GM21717 (cell line): ENCODE data around the gene SGMS1.
"Not testable (repeated sequence)": the region's sequence is repeated elsewhere in the genome, so short reads cannot be mapped to it uniquely, and the experiment has no call there.

Source experiments
- ATAC-seq: cut with Tn5 transposase; IDR thresholded peaks from one replicate; pipeline ENCODE4 v1.9.1; 2021; ENCODE audit warnings: mild to moderate bottlenecking, moderate library complexity; ENCODE audit not compliant: unreplicated experiment

SGMS1 gene

GRCh38 chr10:50437248-50437647, 186.5 kb downstream of the SGMS1 start:
- ATAC-seq = no peak

GRCh38 chr10:50436805-50437204, 187.0 kb downstream of the SGMS1 start:
- no peak for ATAC-seq

GRCh38 chr10:50432211-50433009, 191.3 kb downstream of the SGMS1 start:
- peak; percentile 53 for ATAC-seq

GRCh38 chr10:50431791-50432190, 192.0 kb downstream of the SGMS1 start:
- peak; percentile 77 for ATAC-seq

- ATAC-seq = no peak
Observed at GRCh38 chr10:50431133-50431532, 192.6 kb downstream of the SGMS1 start.

GRCh38 chr10:50426485-50426884, 197.3 kb downstream of the SGMS1 start:
- ATAC-seq = peak; percentile 81

GRCh38 chr10:50425215-50425614, 198.5 kb downstream of the SGMS1 start:
- not testable (repeated sequence) for ATAC-seq

GRCh38 chr10:50423448-50423847, 200.3 kb downstream of the SGMS1 start:
- ATAC-seq = no peak

- ATAC-seq = no peak
Observed at GRCh38 chr10:50422259-50422658, 201.5 kb downstream of the SGMS1 start.

- ATAC-seq = peak; percentile 33
Observed at GRCh38 chr10:50421026-50421719, 202.6 kb downstream of the SGMS1 start.

GRCh38 chr10:50420196-50420595, 203.6 kb downstream of the SGMS1 start:
- no peak for ATAC-seq

- ATAC-seq = no peak
Observed at GRCh38 chr10:50419756-50420155, 204.0 kb downstream of the SGMS1 start.

GRCh38 chr10:50419091-50419490, 204.7 kb downstream of the SGMS1 start:
- no peak for ATAC-seq

GRCh38 chr10:50417886-50418830, 205.6 kb downstream of the SGMS1 start:
- ATAC-seq = peak; percentile 81

GRCh38 chr10:50417486-50417885, 206.3 kb downstream of the SGMS1 start:
- peak; percentile 17 for ATAC-seq

GRCh38 chr10:50416881-50417280, 206.9 kb downstream of the SGMS1 start:
- no peak for ATAC-seq

GRCh38 chr10:50416181-50416824, 207.5 kb downstream of the SGMS1 start:
- ATAC-seq = no peak

- no peak for ATAC-seq
Observed at GRCh38 chr10:50415292-50415691, 208.5 kb downstream of the SGMS1 start.

- ATAC-seq = no peak
Observed at GRCh38 chr10:50410066-50410811, 213.5 kb downstream of the SGMS1 start.
